OCI-LY1 (cell line): Measurements from ENCODE around the gene A2M.

Experiments
- H2AFZ ChIP-seq: fragments of 200-600 bp; sonication (generic), shearing (Covaris generic); 2 replicates; pipeline ENCODE4 v1.6.0; 2014; ENCODE audit warnings: antibody characterized with exemption, mild to moderate bottlenecking, low read length
- H3F3A ChIP-seq: fragments of 200-600 bp; sonication (generic), shearing (Covaris generic); 2 replicates; pipeline ENCODE4 v1.6.0; 2014; ENCODE audit warnings: mild to moderate bottlenecking, antibody characterized with exemption, low read length, moderate library complexity; ENCODE audit not compliant: insufficient read depth
- H3K27ac ChIP-seq: fragments of 200-600 bp; sonication (generic); 2 replicates; pipeline ENCODE4 v1.5.1; 2014; ENCODE audit warnings: low read length, mixed run types, mild to moderate bottlenecking, low read depth; ENCODE audit not compliant: poor library complexity, severe bottlenecking
- H3K27me3 ChIP-seq: fragments of 200-600 bp; sonication (generic); 2 replicates; pipeline ENCODE4 v1.6.0; 2014; ENCODE audit warnings: antibody characterized with exemption, mild to moderate bottlenecking, low read length, moderate library complexity; ENCODE audit not compliant: insufficient read depth
- H3K36me3 ChIP-seq: fragments of 200-600 bp; sonication (generic); 2 replicates; pipeline ENCODE4 v1.6.1; 2014; ENCODE audit warnings: mild to moderate bottlenecking, antibody characterized with exemption, low read length, moderate library complexity, mixed read lengths; ENCODE audit not compliant: insufficient read depth
- H3K4me1 ChIP-seq: fragments of 200-600 bp; sonication (generic); 2 replicates; pipeline ENCODE4 v1.5.1; 2014; ENCODE audit warnings: mild to moderate bottlenecking, low read length, moderate library complexity; ENCODE audit not compliant: insufficient read depth, severe bottlenecking
- H3K4me2 ChIP-seq: fragments of 200-600 bp; sonication (generic), shearing (Covaris generic); 2 replicates; pipeline ENCODE4 v1.6.1; 2014; ENCODE audit warnings: low read length
- H3K4me3 ChIP-seq: fragments of 200-600 bp; sonication (generic); 2 replicates; pipeline ENCODE4 v1.5.1; 2014; ENCODE audit warnings: low read length, low read depth, mild to moderate bottlenecking, mixed read lengths; ENCODE audit not compliant: poor library complexity, severe bottlenecking
- H3K79me2 ChIP-seq: fragments of 200-600 bp; shearing (Covaris generic); 2 replicates; pipeline ENCODE4 v1.6.1; 2016; ENCODE audit warnings: mixed run types, low read length, mixed read lengths; ENCODE audit not compliant: insufficient read depth
- H3K9ac ChIP-seq: fragments of 200-600 bp; sonication (generic), shearing (Covaris generic); 2 replicates; pipeline ENCODE4 v1.6.1; 2014; ENCODE audit warnings: mild to moderate bottlenecking, low read length, mixed read lengths
- H3K9me2 ChIP-seq: fragments of 200-600 bp; sonication (generic), shearing (Covaris generic); 2 replicates; pipeline ENCODE4 v1.6.1; 2014; ENCODE audit warnings: low read depth, mild to moderate bottlenecking, low read length, mixed read lengths
- H3K9me3 ChIP-seq: fragments of 200-600 bp; shearing (Covaris generic); 2 replicates; pipeline ENCODE4 v1.6.1; 2014; ENCODE audit warnings: low read length, mixed read lengths
- H4K20me1 ChIP-seq: fragments of 200-600 bp; sonication (generic), shearing (Covaris generic); 2 replicates; pipeline ENCODE4 v1.6.0; 2016; ENCODE audit warnings: mild to moderate bottlenecking, low read length; ENCODE audit not compliant: insufficient read depth
- EZH2 ChIP-seq: fragments of 200-600 bp; sonication (generic), shearing (Covaris generic); IDR thresholded peaks from 2 replicates; pipeline ENCODE4 v1.8.0; 2017; ENCODE audit warnings: borderline replicate concordance, mixed run types, mild to moderate bottlenecking, antibody characterized with exemption, low read length, moderate library complexity, mixed read lengths
- TF ChIP-seq, protein P1 (sequence below): fragments of 200-600 bp; sonication (generic), shearing (Covaris generic); IDR thresholded peaks from 2 replicates; pipeline ENCODE4 v1.5.1; 2017; ENCODE audit warnings: mild to moderate bottlenecking, antibody characterized with exemption, low read length, moderate library complexity, mixed read lengths

The A2M gene

DNA sequence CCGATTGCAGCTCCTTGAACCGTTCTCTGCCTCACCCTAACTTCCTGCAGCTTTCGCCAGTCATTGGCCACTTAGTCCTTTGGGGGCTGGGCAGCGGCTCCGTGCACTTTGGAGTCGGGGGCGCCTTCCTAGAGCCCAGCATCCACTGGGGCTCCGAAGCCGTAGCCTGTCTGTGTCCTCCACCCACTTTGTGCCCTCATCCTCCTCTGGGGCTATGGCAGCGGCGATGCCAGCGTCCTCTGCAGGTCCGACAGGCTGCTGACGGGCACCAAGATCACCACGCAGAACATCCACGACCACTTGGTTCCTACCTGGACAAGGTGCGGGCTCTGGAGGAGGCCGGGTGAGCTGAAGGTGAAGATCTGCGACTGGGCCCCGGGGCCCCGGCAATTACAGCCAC lies 11.8 kb upstream of the A2M start:
- Histone ChIP-seq H4K20me1 (no peaks in the 10 kb centered on the region), H3K4me1 (no peaks in the 10 kb centered on the region), H3K9me2 (no peaks in the 10 kb centered on the region), H3K27me3 (no peaks in the 10 kb centered on the region), H3K36me3 (no peaks in the 10 kb centered on the region), H3K9me3 (no peaks in the 10 kb centered on the region), H3K79me2 (no peaks in the 10 kb centered on the region), H3K4me3 (no peak overlapping the region), H3K27ac (no peak overlapping the region), H2AFZ (no peak overlapping the region), H3K4me2 (no peak overlapping the region), H3F3A (no peaks in the 10 kb centered on the region), H3K9ac (no peak overlapping the region)
- no peak for TF ChIP-seq EZH2
- TF ChIP-seq, protein P1, sequence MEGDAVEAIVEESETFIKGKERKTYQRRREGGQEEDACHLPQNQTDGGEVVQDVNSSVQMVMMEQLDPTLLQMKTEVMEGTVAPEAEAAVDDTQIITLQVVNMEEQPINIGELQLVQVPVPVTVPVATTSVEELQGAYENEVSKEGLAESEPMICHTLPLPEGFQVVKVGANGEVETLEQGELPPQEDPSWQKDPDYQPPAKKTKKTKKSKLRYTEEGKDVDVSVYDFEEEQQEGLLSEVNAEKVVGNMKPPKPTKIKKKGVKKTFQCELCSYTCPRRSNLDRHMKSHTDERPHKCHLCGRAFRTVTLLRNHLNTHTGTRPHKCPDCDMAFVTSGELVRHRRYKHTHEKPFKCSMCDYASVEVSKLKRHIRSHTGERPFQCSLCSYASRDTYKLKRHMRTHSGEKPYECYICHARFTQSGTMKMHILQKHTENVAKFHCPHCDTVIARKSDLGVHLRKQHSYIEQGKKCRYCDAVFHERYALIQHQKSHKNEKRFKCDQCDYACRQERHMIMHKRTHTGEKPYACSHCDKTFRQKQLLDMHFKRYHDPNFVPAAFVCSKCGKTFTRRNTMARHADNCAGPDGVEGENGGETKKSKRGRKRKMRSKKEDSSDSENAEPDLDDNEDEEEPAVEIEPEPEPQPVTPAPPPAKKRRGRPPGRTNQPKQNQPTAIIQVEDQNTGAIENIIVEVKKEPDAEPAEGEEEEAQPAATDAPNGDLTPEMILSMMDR: no peak

DNA sequence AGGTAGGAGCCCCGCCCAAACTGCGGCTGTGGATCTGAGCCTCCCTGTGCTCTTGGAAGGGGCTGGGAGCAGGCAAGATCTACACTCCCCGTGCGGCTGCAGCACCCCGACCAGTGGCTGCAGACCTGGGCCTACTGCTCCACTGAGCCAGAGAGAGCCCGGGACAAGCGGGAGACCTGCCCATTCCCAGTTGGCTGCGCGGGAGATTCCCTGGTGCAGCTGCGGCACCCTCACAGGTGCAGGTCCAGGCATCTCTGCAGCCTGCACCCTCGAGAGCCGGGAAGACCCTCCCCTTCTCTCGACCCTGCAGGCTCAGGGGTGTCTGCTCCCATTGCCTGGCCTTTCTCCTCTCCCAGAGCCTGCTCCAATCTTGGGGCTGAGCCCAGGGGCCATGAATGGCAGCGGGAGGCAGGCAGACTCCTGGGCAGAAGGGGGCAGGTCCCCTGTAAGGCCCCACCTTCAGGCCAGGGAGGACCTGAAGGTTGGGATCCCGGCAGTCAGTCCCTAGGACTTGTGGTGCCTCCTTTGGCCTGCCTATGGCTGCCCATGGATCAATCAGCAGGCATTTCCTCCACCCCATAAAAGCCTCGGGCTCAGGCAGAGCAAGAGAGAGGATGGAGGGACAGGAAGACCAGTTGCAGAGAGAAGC lies 8.8 kb upstream of the A2M start:
- Histone ChIP-seq H3K27me3 (no peaks in the 10 kb centered on the region), H3K79me2 (no peaks in the 10 kb centered on the region), H3K4me2 (no peak overlapping the region), H3K4me1 (no peaks in the 10 kb centered on the region), H3K4me3 (no peak overlapping the region), H3K27ac (no peak overlapping the region), H4K20me1 (no peaks in the 10 kb centered on the region), H2AFZ (no peak overlapping the region), H3K9me2 (no peaks in the 10 kb centered on the region), H3K9ac (no peak overlapping the region), H3K36me3 (no peaks in the 10 kb centered on the region), H3F3A (no peaks in the 10 kb centered on the region), H3K9me3 (no peaks in the 10 kb centered on the region)
- TF ChIP-seq, protein P1: no peak
- no peak for TF ChIP-seq EZH2

DNA sequence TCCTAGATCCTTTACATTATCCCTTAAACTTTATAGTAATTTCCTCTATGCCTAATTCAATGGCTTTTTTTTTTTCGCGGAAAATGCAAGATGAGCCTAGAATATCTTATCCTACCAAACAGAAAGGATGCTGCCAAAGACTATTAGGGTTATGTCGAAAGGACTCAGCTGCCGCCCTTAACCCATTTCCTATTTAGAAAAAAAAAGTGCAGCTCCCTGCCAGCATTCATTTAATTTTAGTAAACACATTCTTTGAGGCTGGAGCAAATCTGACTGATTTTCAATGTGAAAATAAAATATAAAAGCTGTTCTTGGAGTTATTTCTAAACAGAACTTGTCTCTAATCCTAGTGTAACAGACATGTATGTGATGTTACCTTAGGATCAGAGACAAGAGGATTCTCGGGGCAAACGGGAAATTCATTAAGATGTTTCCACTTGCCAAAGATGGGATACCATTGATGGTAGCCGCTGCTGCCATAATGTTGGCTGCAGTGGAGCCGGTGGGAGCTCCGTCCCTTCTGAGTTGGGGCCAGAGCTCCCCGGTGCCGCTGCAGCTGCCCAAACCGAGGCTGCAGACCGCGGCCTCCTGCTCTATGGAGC lies 8.2 kb upstream of the A2M start:
- Histone ChIP-seq H3K4me1 (no peaks in the 10 kb centered on the region), H3K79me2 (no peaks in the 10 kb centered on the region), H3K27ac (no peak overlapping the region), H4K20me1 (no peaks in the 10 kb centered on the region), H3K4me3 (no peak overlapping the region), H3K36me3 (no peaks in the 10 kb centered on the region), H3K27me3 (no peaks in the 10 kb centered on the region), H3K9ac (no peak overlapping the region), H2AFZ (no peak overlapping the region), H3K9me2 (no peaks in the 10 kb centered on the region), H3K4me2 (no peak overlapping the region), H3F3A (no peaks in the 10 kb centered on the region), H3K9me3 (no peaks in the 10 kb centered on the region)
- TF ChIP-seq, protein P1: no peak
- no peak for TF ChIP-seq EZH2
